Measurements from ENCODE around the gene TMEM231.
A peak's percentile ranks its signal among the peaks of the same experiment; 100 is the strongest.

Gene TMEM231

GRCh38 chr16:75497558-75497957, 58.5 kb downstream of the TMEM231 start:
- H3K9ac ChIP-seq (ENCODE audit: low read length): no peak overlapping the region
- no peaks in the 10 kb centered on the region for H3K36me3 ChIP-seq (ENCODE audit: insufficient read depth, low read length)
- H3K27me3 ChIP-seq (ENCODE audit: control insufficient read depth in 1 of 2, insufficient read depth in 2 of 2, low read length in 2 of 2): peaks cover 0 to 12% of the 10 kb centered on the region in 2 donors
- no peak overlapping the region for H3K4me3 ChIP-seq (ENCODE audit: low read depth in 1 of 2, low read length in 2 of 2)
- H3K9me3 ChIP-seq (ENCODE audit: low read length): no peaks in the 10 kb centered on the region
- peaks cover 4% of the 10 kb centered on the region for H3K4me1 ChIP-seq (ENCODE audit: insufficient read depth, low read length)
- no peak overlapping the region for H3K27ac ChIP-seq (ENCODE audit: low read depth, low read length)

GRCh38 chr16:75495076-75495674, 60.9 kb downstream of the TMEM231 start, which contains the start of gene CHST6:
TSS of gene CHST6 (minus strand) at chr16:75495441. CDS start at chr16:75479828, 15,613 bp downstream.
- H3K4me3 ChIP-seq (ENCODE audit: low read depth in 1 of 2, low read length in 2 of 2): peak within 1 kb of the TSS; percentile 23 to 43
- peaks cover 0 to 18% of the 10 kb centered on the region in 2 donors for H3K27me3 ChIP-seq (ENCODE audit: control insufficient read depth in 1 of 2, insufficient read depth in 2 of 2, low read length in 2 of 2)
- H3K9ac ChIP-seq (ENCODE audit: low read length): no peak within 1 kb of the TSS

GRCh38 chr16:75494661-75495075, 61.4 kb downstream of the TMEM231 start:
- H3K27ac ChIP-seq (ENCODE audit: low read depth, low read length): no peak overlapping the region
- H3K36me3 ChIP-seq (ENCODE audit: insufficient read depth, low read length): no peaks in the 10 kb centered on the region
- H3K9me3 ChIP-seq (ENCODE audit: low read length): no peaks in the 10 kb centered on the region
- H3K4me3 ChIP-seq (ENCODE audit: low read depth in 1 of 2, low read length in 2 of 2): peak overlapping the region; percentile 23 to 43
- H3K4me1 ChIP-seq (ENCODE audit: insufficient read depth, low read length): peaks cover 4% of the 10 kb centered on the region
- H3K27me3 ChIP-seq (ENCODE audit: control insufficient read depth in 1 of 2, insufficient read depth in 2 of 2, low read length in 2 of 2): peaks cover 0 to 18% of the 10 kb centered on the region in 2 donors
- H3K9ac ChIP-seq (ENCODE audit: low read length): no peak overlapping the region

More at GRCh38 chr16:75495076-75495674, 60.9 kb downstream of the TMEM231 start, which contains the start of gene CHST6:
- H3K36me3 ChIP-seq (ENCODE audit: insufficient read depth, low read length): no peaks in the 10 kb centered on the region
- no peaks in the 10 kb centered on the region for H3K9me3 ChIP-seq (ENCODE audit: low read length)
- peaks cover 4% of the 10 kb centered on the region for H3K4me1 ChIP-seq (ENCODE audit: insufficient read depth, low read length)
- no peak within 1 kb of the TSS for H3K27ac ChIP-seq (ENCODE audit: low read depth, low read length)

- H3K36me3 ChIP-seq (ENCODE audit: insufficient read depth, low read length): no peaks in the 10 kb centered on the region
- H3K4me1 ChIP-seq (ENCODE audit: insufficient read depth, low read length): peaks cover 4% of the 10 kb centered on the region
- no peak overlapping the region for H3K9ac ChIP-seq (ENCODE audit: low read length)
- H3K27ac ChIP-seq (ENCODE audit: low read depth, low read length): no peak overlapping the region
- H3K4me3 ChIP-seq (ENCODE audit: low read depth in 1 of 2, low read length in 2 of 2): peak overlapping the region in 1 of 2 donors; percentile 43
- no peaks in the 10 kb centered on the region for H3K9me3 ChIP-seq (ENCODE audit: low read length)
- H3K27me3 ChIP-seq (ENCODE audit: control insufficient read depth in 1 of 2, insufficient read depth in 2 of 2, low read length in 2 of 2): peaks cover 0 to 18% of the 10 kb centered on the region in 2 donors
Observed at GRCh38 chr16:75494184-75494583, 61.9 kb downstream of the TMEM231 start.

GRCh38 chr16:75491876-75492275, 64.2 kb downstream of the TMEM231 start:
- H3K27me3 ChIP-seq (ENCODE audit: control insufficient read depth in 1 of 2, insufficient read depth in 2 of 2, low read length in 2 of 2): peaks cover 0 to 18% of the 10 kb centered on the region in 2 donors
- no peak overlapping the region for H3K4me3 ChIP-seq (ENCODE audit: low read depth in 1 of 2, low read length in 2 of 2)
- H3K27ac ChIP-seq (ENCODE audit: low read depth, low read length): no peak overlapping the region
- H3K4me1 ChIP-seq (ENCODE audit: insufficient read depth, low read length): peaks cover 4% of the 10 kb centered on the region
- H3K9ac ChIP-seq (ENCODE audit: low read length): no peak overlapping the region
- H3K9me3 ChIP-seq (ENCODE audit: low read length): no peaks in the 10 kb centered on the region
- H3K36me3 ChIP-seq (ENCODE audit: insufficient read depth, low read length): no peaks in the 10 kb centered on the region

- H3K36me3 ChIP-seq (ENCODE audit: insufficient read depth, low read length): no peaks in the 10 kb centered on the region
- peaks cover 0 to 6% of the 10 kb centered on the region in 2 donors for H3K27me3 ChIP-seq (ENCODE audit: control insufficient read depth in 1 of 2, insufficient read depth in 2 of 2, low read length in 2 of 2)
- no peaks in the 10 kb centered on the region for H3K4me1 ChIP-seq (ENCODE audit: insufficient read depth, low read length)
- no peak overlapping the region for H3K4me3 ChIP-seq (ENCODE audit: low read depth in 1 of 2, low read length in 2 of 2)
- H3K27ac ChIP-seq (ENCODE audit: low read depth, low read length): no peak overlapping the region
- no peak overlapping the region for H3K9ac ChIP-seq (ENCODE audit: low read length)
- H3K9me3 ChIP-seq (ENCODE audit: low read length): no peaks in the 10 kb centered on the region
Observed at GRCh38 chr16:75488322-75488721, 67.7 kb downstream of the TMEM231 start.

Measured in muscle layer of colon (tissue), 2 donors.